B cell (primary cell): ENCODE data around the gene CARD9. TPM values are rescaled to one million over a fixed set of nuclear protein-coding genes. Genes with fewer than 3 reads are reported as not detected.

Experiments
- ATAC-seq: fragments of 200-7000 bp; cut with Tn5 transposase; one replicate; pipeline ENCODE4 v1.10.0; 2021; ENCODE audit warnings: low read depth, mild to moderate bottlenecking, moderate number of reproducible peaks, moderate library complexity
- CTCF ChIA-PET: fragments of 350-600 bp; sonication (Branson Sonifier 250); formaldehyde crosslinking; loops from one replicate; lab custom pipeline; 2021; ENCODE audit warnings: antibody characterized with exemption, inconsistent platforms; lab: Charles Lee
- POLR2A ChIA-PET: fragments of 350-600 bp; sonication (Branson Sonifier 250); formaldehyde crosslinking; loops from one replicate; lab custom pipeline; 2021; ENCODE audit warnings: antibody characterized with exemption; lab: Charles Lee
- DNase-seq: peaks from one replicate; pipeline ENCODE4 v3.0.0; 2013
- H2AFZ ChIP-seq: 2 replicates; pipeline ENCODE4 v1.6.1; 2012; ENCODE audit warnings: mild to moderate bottlenecking, low read depth, low read length; ENCODE audit not compliant: insufficient read depth, poor library complexity, severe bottlenecking
- H3K27ac ChIP-seq, 2 donors: 1 replicate in 1 of 2; 2 replicates in 1 of 2; pipeline ENCODE4 v1.5.1; 2012 to 2013; ENCODE audit warnings: low read length in 2 of 2, mild to moderate bottlenecking in 2 of 2, moderate library complexity in 1 of 2
- H3K27me3 ChIP-seq, 4 experiments: fragments of 200-600 bp in 1 of 4; sonication (generic) in 1 of 4; replicated peaks in 1 of 4; 1 replicate in 2 of 4; 2 replicates in 2 of 4; pipeline versions ENCODE4 v1.6.1 to v1.7.0; 2013 to 2016; ENCODE audit warnings: low read length in 3 of 4, mild to moderate bottlenecking in 2 of 4, mixed read lengths in 1 of 4, moderate library complexity in 1 of 4; ENCODE audit not compliant: insufficient read depth in 4 of 4, control insufficient read depth in 3 of 4; ENCODE audit errors: control extremely low read depth in 1 of 4
- H3K36me3 ChIP-seq, 2 experiments: replicated peaks in 1 of 2; 1 replicate in 1 of 2; 2 replicates in 1 of 2; pipeline versions ENCODE4 v1.6.1 to v1.7.1; 2013; ENCODE audit warnings: low read length in 1 of 2; ENCODE audit not compliant: insufficient read depth in 2 of 2, control insufficient read depth in 1 of 2; ENCODE audit errors: control extremely low read depth in 1 of 2, extremely low read depth in 1 of 2
- H3K4me1 ChIP-seq, 2 donors: fragments of 200-600 bp in 1 of 2; sonication (generic) in 1 of 2; 1 replicate in 1 of 2; 2 replicates in 1 of 2; pipeline versions ENCODE4 v1.5.1 to v1.6.1; 2013 to 2017; ENCODE audit warnings: low read length in 2 of 2; ENCODE audit not compliant: control insufficient read depth in 2 of 2, insufficient read depth in 2 of 2
- H3K4me2 ChIP-seq: replicated peaks from 2 replicates; pipeline ENCODE3; 2012; ENCODE audit warnings: mild to moderate bottlenecking, low read depth, low read length; ENCODE audit not compliant: poor library complexity, severe bottlenecking
- H3K4me3 ChIP-seq, 5 experiments: fragments of 200-600 bp in 1 of 5; sonication (generic) in 1 of 5; 1 replicate in 3 of 5; 2 replicates in 2 of 5; pipeline versions ENCODE4 v1.5.1 to v1.7.0; 2011 to 2016; ENCODE audit warnings: low read length in 4 of 5, mild to moderate bottlenecking in 4 of 5, low read depth in 2 of 5, control low read depth in 1 of 5, moderate library complexity in 1 of 5; ENCODE audit not compliant: insufficient read depth in 1 of 5; ENCODE audit errors: control extremely low read depth in 1 of 5, extremely low read depth in 1 of 5
- H3K79me2 ChIP-seq: fragments of 200-600 bp; sonication (generic); one replicate; pipeline ENCODE4 v1.6.0; 2016; ENCODE audit warnings: low read length; ENCODE audit not compliant: control insufficient read depth, insufficient read depth
- H3K9ac ChIP-seq: fragments of 200-600 bp; sonication (generic); 2 replicates; pipeline ENCODE4 v1.6.1; 2017; ENCODE audit warnings: mild to moderate bottlenecking, low read length, moderate library complexity
- H3K9me3 ChIP-seq, 3 donors: one replicate each; pipeline versions ENCODE4 v1.6.1 to v1.7.1; 2013; ENCODE audit warnings: low read length in 2 of 3; ENCODE audit not compliant: control insufficient read depth in 2 of 3, insufficient read depth in 1 of 3; ENCODE audit errors: control extremely low read depth in 1 of 3
- H4K20me1 ChIP-seq: 2 replicates; pipeline ENCODE4 v1.6.0; 2012; ENCODE audit warnings: mild to moderate bottlenecking, low read length; ENCODE audit not compliant: insufficient read depth, control insufficient read depth, poor library complexity, severe bottlenecking
- H3K27ac Mint-ChIP-seq: one replicate; pipeline ENCODE4 v1.8.0; 2021; ENCODE audit warnings: mixed read lengths
- H3K27me3 Mint-ChIP-seq: one replicate; pipeline ENCODE4 v1.8.0; 2021; ENCODE audit warnings: mixed read lengths
- H3K4me1 Mint-ChIP-seq: one replicate; pipeline ENCODE4 v1.8.0; 2021; ENCODE audit warnings: mixed read lengths
- H3K4me3 Mint-ChIP-seq: one replicate; pipeline ENCODE4 v1.8.0; 2021; ENCODE audit warnings: mixed read lengths
- H3K9me3 Mint-ChIP-seq: one replicate; pipeline ENCODE4 v1.8.0; 2022; ENCODE audit warnings: mixed read lengths; ENCODE audit not compliant: insufficient read depth
- CTCF ChIP-seq: fragments of 200-600 bp; IDR thresholded peaks from one replicate; pipeline ENCODE4 v1.8.0; 2022; ENCODE audit warnings: antibody characterized with exemption, mild to moderate bottlenecking
- EZH2 ChIP-seq: IDR thresholded peaks from 2 replicates; pipeline ENCODE4 v1.6.1; 2012; ENCODE audit warnings: borderline replicate concordance, low read depth, mild to moderate bottlenecking, moderate library complexity, low read length; ENCODE audit not compliant: insufficient read depth, poor library complexity, severe bottlenecking
- WGBS: methylation state at CpG from one replicate; pipeline ENCODE4 v1.1.5; 2013; ENCODE audit warnings: missing lambda C conversion rate; ENCODE audit not compliant: insufficient coverage; 5-methylcytosine and 5-hydroxymethylcytosine counted together
- intact Hi-C: fragments of 100-400 bp; cut with micrococcal nuclease; formaldehyde crosslinking; loops from one replicate; pipeline ENCODE4 v1.10.0; 2022
- polyA plus RNA-seq: library from polyadenylated mRNA; depleted of rRNA; stranded (reverse); fragments of >200 nt; gene quantifications from 2 replicates; pipeline ENCODE4 v1.2.3, GENCODE V29; 2012
- total RNA-seq, 2 donors: library from RNA; stranded (reverse); fragments of 120-200 nt in 1 of 2; gene quantifications; 1 replicate in 1 of 2; 2 replicates in 1 of 2; pipeline versions ENCODE4 v1.2.3 to v1.2.4, GENCODE V29; 2013 to 2022

The CARD9 gene
- total and polyA plus RNA-seq, 2 donors (not counting 1 experiment from before 2014, with no cell fraction given) = 0.57 to 1.1 TPM

GRCh38 chr9:136365775-136366222 is 7.7 kb downstream of the CARD9 start:
- Histone ChIP-seq H3K4me2 (no peak overlapping the region), H3K27ac (no peak overlapping the region), H4K20me1 (peaks cover 19% of the 10 kb centered on the region), H3K79me2 (no peaks in the 10 kb centered on the region), H2AFZ (no peak overlapping the region), H3K4me1 (peaks cover 5 to 10% of the 10 kb centered on the region in 2 donors), H3K36me3 (peaks cover 0 to 9% of the 10 kb centered on the region in 2 experiments), H3K9me3 (peaks cover 0 to 10% (median 0%) of the 10 kb centered on the region in 3 donors), H3K27me3 (no peaks in the 10 kb centered on the region), H3K9ac (no peak overlapping the region), H3K4me3 (no peak overlapping the region)
- intact Hi-C loops = no loop called here
- no peaks in the 10 kb centered on the region for H3K27me3 Mint-ChIP-seq
- 34% methylated on average over 9 of the region's 9 CpGs for WGBS
- ATAC-seq = no peak
- POLR2A ChIA-PET = no interaction called here
- DNase-seq = no peak
- TF ChIP-seq CTCF (no peak), EZH2 (no peak)
- H3K4me3 Mint-ChIP-seq = no peak overlapping the region
- peaks cover 10% of the 10 kb centered on the region for H3K4me1 Mint-ChIP-seq
- H3K27ac Mint-ChIP-seq = peak overlapping the region; percentile 59
- no peaks in the 10 kb centered on the region for H3K9me3 Mint-ChIP-seq
- CTCF ChIA-PET = no interaction called here

GRCh38 chr9:136364942-136365774 is 8.3 kb downstream of the CARD9 start:
- Histone ChIP-seq H3K27me3 (no peaks in the 10 kb centered on the region), H3K9ac (no peak overlapping the region), H3K4me2 (no peak overlapping the region), H3K9me3 (peaks cover 0 to 10% (median 0%) of the 10 kb centered on the region in 3 donors), H3K36me3 (peaks cover 0 to 12% of the 10 kb centered on the region in 2 experiments), H2AFZ (no peak overlapping the region), H4K20me1 (peaks cover 19% of the 10 kb centered on the region), H3K27ac (no peak overlapping the region), H3K79me2 (no peaks in the 10 kb centered on the region), H3K4me3 (no peak overlapping the region), H3K4me1 (peaks cover 5 to 10% of the 10 kb centered on the region in 2 donors)
- Mint-ChIP-seq H3K4me1 (peaks cover 10% of the 10 kb centered on the region), H3K27me3 (no peaks in the 10 kb centered on the region), H3K27ac (no peak overlapping the region), H3K4me3 (no peak overlapping the region), H3K9me3 (no peaks in the 10 kb centered on the region)
- intact Hi-C loops = loop anchor here (5.0 kb wide), 1 partner anchor 458 kb away; the partner anchor contains the start of gene CAMSAP1
- ChIA-PET POLR2A (no interaction called here), CTCF (interaction anchor here (0.6 to 2.9 kb wide), 3 partner anchors 13 to 52 kb away, joined by 3 to 21 read pairs (median 3); no protein-coding TSS in a partner anchor)
- WGBS = 92% methylated on average over 28 of the region's 31 CpGs
- no peak for DNase-seq
- no peak for TF ChIP-seq EZH2
- TF ChIP-seq CTCF = no peak
- no peak for ATAC-seq
